Measurements from ENCODE around the gene UBIAD1. TPM values are rescaled to one million over a fixed set of nuclear protein-coding genes. Genes with fewer than 3 reads are reported as not detected.
"Not testable (repeated sequence)": the region's sequence is repeated elsewhere in the genome, so short reads cannot be mapped to it uniquely, and the experiment has no call there.

Gene UBIAD1
- total and polyA plus RNA-seq, 10 of the 15 experiments (the other 5 are each of a cell fraction or from before 2014, with no cell fraction given) = 4.5 to 23.8 (median 16.0) TPM

- TF ChIP-seq MEF2A (IDR thresholded peaks at IDR 0.05; ENCODE audit: insufficient read depth, low read depth, low read length) (no peak), SUPT20H (IDR thresholded peaks at IDR 0.05; ENCODE audit: borderline replicate concordance, control insufficient read depth, low read depth, low read length) (no peak), GATAD2B (conservative IDR thresholded peaks at IDR 0.05; ENCODE audit: low read depth) (no peak)
Measured at GRCh38 chr1:11301601-11302000, 28.6 kb downstream of the UBIAD1 start (continued).

GRCh38 chr1:11302366-11302765 is 29.4 kb downstream of the UBIAD1 start:
- TF ChIP-seq NFIC (IDR thresholded peaks at IDR 0.05; ENCODE audit: low read depth, low read length) (no peak), TCF12 (IDR thresholded peaks at IDR 0.05; ENCODE audit: low read depth, low read length) (no peak), SUZ12 (IDR thresholded peaks at IDR 0.05; ENCODE audit: unreplicated experiment) (no peak), BCL11A (IDR thresholded peaks at IDR 0.05; ENCODE audit: low read depth, low read length) (no peak), SP1 (IDR thresholded peaks at IDR 0.05; ENCODE audit: low read depth, low read length) (no peak), CEBPB (IDR thresholded peaks at IDR 0.05; ENCODE audit: borderline replicate concordance in 1 of 2, low read depth in 2 of 2, low read length in 2 of 2) (no peak), ASH2L (IDR thresholded peaks at IDR 0.05; ENCODE audit: borderline replicate concordance, low read depth) (no peak), SRF (IDR thresholded peaks at IDR 0.05; ENCODE audit: low read depth in 2 of 2, low read length in 2 of 2) (no peak)
- TF ChIP-seq, protein P1, sequence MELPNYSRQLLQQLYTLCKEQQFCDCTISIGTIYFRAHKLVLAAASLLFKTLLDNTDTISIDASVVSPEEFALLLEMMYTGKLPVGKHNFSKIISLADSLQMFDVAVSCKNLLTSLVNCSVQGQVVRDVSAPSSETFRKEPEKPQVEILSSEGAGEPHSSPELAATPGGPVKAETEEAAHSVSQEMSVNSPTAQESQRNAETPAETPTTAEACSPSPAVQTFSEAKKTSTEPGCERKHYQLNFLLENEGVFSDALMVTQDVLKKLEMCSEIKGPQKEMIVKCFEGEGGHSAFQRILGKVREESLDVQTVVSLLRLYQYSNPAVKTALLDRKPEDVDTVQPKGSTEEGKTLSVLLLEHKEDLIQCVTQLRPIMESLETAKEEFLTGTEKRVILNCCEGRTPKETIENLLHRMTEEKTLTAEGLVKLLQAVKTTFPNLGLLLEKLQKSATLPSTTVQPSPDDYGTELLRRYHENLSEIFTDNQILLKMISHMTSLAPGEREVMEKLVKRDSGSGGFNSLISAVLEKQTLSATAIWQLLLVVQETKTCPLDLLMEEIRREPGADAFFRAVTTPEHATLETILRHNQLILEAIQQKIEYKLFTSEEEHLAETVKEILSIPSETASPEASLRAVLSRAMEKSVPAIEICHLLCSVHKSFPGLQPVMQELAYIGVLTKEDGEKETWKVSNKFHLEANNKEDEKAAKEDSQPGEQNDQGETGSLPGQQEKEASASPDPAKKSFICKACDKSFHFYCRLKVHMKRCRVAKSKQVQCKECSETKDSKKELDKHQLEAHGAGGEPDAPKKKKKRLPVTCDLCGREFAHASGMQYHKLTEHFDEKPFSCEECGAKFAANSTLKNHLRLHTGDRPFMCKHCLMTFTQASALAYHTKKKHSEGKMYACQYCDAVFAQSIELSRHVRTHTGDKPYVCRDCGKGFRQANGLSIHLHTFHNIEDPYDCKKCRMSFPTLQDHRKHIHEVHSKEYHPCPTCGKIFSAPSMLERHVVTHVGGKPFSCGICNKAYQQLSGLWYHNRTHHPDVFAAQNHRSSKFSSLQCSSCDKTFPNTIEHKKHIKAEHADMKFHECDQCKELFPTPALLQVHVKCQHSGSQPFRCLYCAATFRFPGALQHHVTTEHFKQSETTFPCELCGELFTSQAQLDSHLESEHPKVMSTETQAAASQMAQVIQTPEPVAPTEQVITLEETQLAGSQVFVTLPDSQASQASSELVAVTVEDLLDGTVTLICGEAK (IDR thresholded peaks at IDR 0.05; ENCODE audit: borderline replicate concordance) = no peak
- ChIA-PET RAD21 (ENCODE audit: unreplicated experiment) (no interaction called here), CTCF (interaction anchor here (0.6 kb wide), 1 partner anchor 1866 kb away, joined by 3 read pairs; no protein-coding TSS in a partner anchor), POLR2A (no interaction called here), SMC1A (ENCODE audit: uncharacterized antibody, unreplicated experiment) (no interaction called here)
- no TSS peak for BruUV-seq (replicated peaks)
- Histone ChIP-seq H3K27ac (ENCODE audit: control insufficient read depth, insufficient read depth) (no peak overlapping the region), H3K79me2 (ENCODE audit: control insufficient read depth, insufficient read depth, low read length) (no peaks in the 10 kb centered on the region), H3K9me3 (replicated peaks; ENCODE audit: control insufficient read depth, insufficient read depth, low read length) (no peaks in the 10 kb centered on the region), H3K27me3 (replicated peaks in 1 of 2; ENCODE audit: control insufficient read depth in 2 of 2, insufficient read depth in 2 of 2, low read length in 1 of 2) (no peaks in the 10 kb centered on the region), H2AFZ (ENCODE audit: control insufficient read depth, low read depth, low read length) (no peak overlapping the region), H4K20me1 (ENCODE audit: control insufficient read depth, insufficient read depth) (no peaks in the 10 kb centered on the region), H3K9ac (ENCODE audit: control insufficient read depth, insufficient read depth, low read length) (no peak overlapping the region), H3K36me3 (ENCODE audit: control insufficient read depth in 2 of 2, insufficient read depth in 2 of 2, low read length in 1 of 2) (no peaks in the 10 kb centered on the region), H3K4me2 (ENCODE audit: control insufficient read depth, insufficient read depth) (no peak overlapping the region), H3K4me3 (no peak overlapping the region), H3K4me1 (ENCODE audit: control insufficient read depth, insufficient read depth, low read length) (no peaks in the 10 kb centered on the region)
- FAIRE-seq (no peak), ATAC-seq (no peak), DNase-seq (ENCODE audit: low read depth, low spot score) (no peak)
- 4% methylated on average over 2 of the region's 2 CpGs for WGBS (ENCODE audit: insufficient coverage, insufficient replicate concordance, low lambda C conversion rate, missing lambda C conversion rate)
- in situ Hi-C loops (cut with MboI) = no loop called here
- intact Hi-C loops (cut with micrococcal nuclease; ENCODE audit: unreplicated experiment) = no loop called here

DNA sequence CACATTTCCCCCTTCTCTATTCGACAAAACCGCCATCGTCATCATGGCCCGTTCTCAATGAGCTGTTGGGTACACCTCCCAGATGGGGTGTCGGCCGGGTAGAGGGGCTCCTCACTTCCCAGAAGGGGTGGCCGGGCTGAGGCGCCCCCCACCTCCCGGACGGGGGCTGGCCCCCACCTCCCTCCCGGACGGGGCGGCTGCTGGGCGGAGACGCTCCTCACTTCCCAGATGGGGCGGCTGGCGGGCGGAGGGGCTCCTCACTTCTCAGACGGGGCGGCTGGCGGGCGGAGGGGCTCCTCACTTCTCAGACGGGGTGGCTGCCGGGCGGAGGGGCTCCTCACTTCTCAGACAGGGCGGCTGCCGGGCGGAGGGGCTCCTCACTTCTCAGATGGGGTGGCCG is 32.5 kb downstream of the UBIAD1 start:
- BruUV-seq (replicated peaks); H3K9me3 ChIP-seq (replicated peaks; ENCODE audit: control insufficient read depth, insufficient read depth, low read length); ATAC-seq; RAD21 ChIA-PET (ENCODE audit: unreplicated experiment); H3K27me3 ChIP-seq (replicated peaks in 1 of 2; ENCODE audit: control insufficient read depth in 2 of 2, insufficient read depth in 2 of 2, low read length in 1 of 2); in situ Hi-C loops (cut with MboI); H4K20me1 ChIP-seq (ENCODE audit: control insufficient read depth, insufficient read depth); CTCF ChIA-PET; DNase-seq (ENCODE audit: low read depth, low spot score); H3K4me1 ChIP-seq (ENCODE audit: control insufficient read depth, insufficient read depth, low read length); H2AFZ ChIP-seq (ENCODE audit: control insufficient read depth, low read depth, low read length); H3K27ac ChIP-seq (ENCODE audit: control insufficient read depth, insufficient read depth); H3K9ac ChIP-seq (ENCODE audit: control insufficient read depth, insufficient read depth, low read length); FAIRE-seq; H3K79me2 ChIP-seq (ENCODE audit: control insufficient read depth, insufficient read depth, low read length); H3K4me3 ChIP-seq; SMC1A ChIA-PET (ENCODE audit: uncharacterized antibody, unreplicated experiment); H3K4me2 ChIP-seq (ENCODE audit: control insufficient read depth, insufficient read depth); H3K36me3 ChIP-seq (ENCODE audit: control insufficient read depth in 2 of 2, insufficient read depth in 2 of 2, low read length in 1 of 2); intact Hi-C loops (cut with micrococcal nuclease; ENCODE audit: unreplicated experiment); POLR2A ChIA-PET: not testable (repeated sequence)
- WGBS (ENCODE audit: insufficient coverage, insufficient replicate concordance, low lambda C conversion rate, missing lambda C conversion rate) = 81% methylated on average over 6 of the region's 29 CpGs

Data from GM12878 (cell line).